Measurements from ENCODE around the gene GJC3. TPM values are rescaled to one million over a fixed set of nuclear protein-coding genes. Genes with fewer than 3 reads are reported as not detected.
A peak's percentile ranks its signal among the peaks of the same experiment; 100 is the strongest.

The GJC3 gene
- total and polyA plus RNA-seq, 9 of the 15 experiments (the other 6 are each of a cell fraction or from before 2014, with no cell fraction given) = 0.10 to 0.45 (median 0.28) TPM; not detected in 1

GRCh38 chr7:99918959-99919813, 10.2 kb downstream of the GJC3 start, which contains the start of gene TRIM4 (continued):
- TF ChIP-seq REST (IDR thresholded peaks at IDR 0.05; ENCODE audit: borderline replicate concordance) (peak; percentile 34; the same call in 1 of the 2 replicates), REST (CRISPR knock-in tag; IDR thresholded peaks at IDR 0.05; ENCODE audit: low read depth) (0 out of 2 replicates have a peak, but pooled peaks have one; percentile 8), ZSCAN29 (IDR thresholded peaks at IDR 0.05) (no peak; the same call in 1 of the 2 replicates), ZSCAN32 (CRISPR knock-in tag; IDR thresholded peaks at IDR 0.05) (no peak)
- TF ChIP-seq, protein P1, sequence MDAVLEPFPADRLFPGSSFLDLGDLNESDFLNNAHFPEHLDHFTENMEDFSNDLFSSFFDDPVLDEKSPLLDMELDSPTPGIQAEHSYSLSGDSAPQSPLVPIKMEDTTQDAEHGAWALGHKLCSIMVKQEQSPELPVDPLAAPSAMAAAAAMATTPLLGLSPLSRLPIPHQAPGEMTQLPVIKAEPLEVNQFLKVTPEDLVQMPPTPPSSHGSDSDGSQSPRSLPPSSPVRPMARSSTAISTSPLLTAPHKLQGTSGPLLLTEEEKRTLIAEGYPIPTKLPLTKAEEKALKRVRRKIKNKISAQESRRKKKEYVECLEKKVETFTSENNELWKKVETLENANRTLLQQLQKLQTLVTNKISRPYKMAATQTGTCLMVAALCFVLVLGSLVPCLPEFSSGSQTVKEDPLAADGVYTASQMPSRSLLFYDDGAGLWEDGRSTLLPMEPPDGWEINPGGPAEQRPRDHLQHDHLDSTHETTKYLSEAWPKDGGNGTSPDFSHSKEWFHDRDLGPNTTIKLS (IDR thresholded peaks at IDR 0.05; ENCODE audit: borderline replicate concordance, low read depth) = peak; percentile 73; the same call in 1 of the 2 replicates

Data from K562 (cell line).